Stimulated activated CD4-positive, alpha-beta T cell treated with anti-CD3 and anti-CD28 coated beads, TNF-alpha, amount 100 ng/mL, for 24 hours (primary cell): Measurements from ENCODE around the gene SNX14.

Experiments used
- DNase-seq, 3 experiments: peaks; one replicate each; pipeline ENCODE4 v3.0.0-alpha.2; 2020; ENCODE audit warnings: low read depth in 3 of 3

The SNX14 gene

GRCh38 chr6:85463621-85464259, 129.9 kb downstream of the SNX14 start:
- DNase-seq = no peak

GRCh38 chr6:85462673-85463072, 131.0 kb downstream of the SNX14 start:
- DNase-seq = no peak

- DNase-seq = no peak
Observed at GRCh38 chr6:85461798-85462170, 131.9 kb downstream of the SNX14 start.

GRCh38 chr6:85460921-85461797, 132.5 kb downstream of the SNX14 start:
- DNase-seq = peak in 1 of 3 experiments; percentile 22

- no peak for DNase-seq
Observed at GRCh38 chr6:85460154-85460920, 133.3 kb downstream of the SNX14 start.

GRCh38 chr6:85459224-85459901, 134.3 kb downstream of the SNX14 start:
- DNase-seq = no peak

GRCh38 chr6:85458782-85459181, 134.9 kb downstream of the SNX14 start:
- no peak for DNase-seq

GRCh38 chr6:85458184-85458583, 135.5 kb downstream of the SNX14 start:
- no peak for DNase-seq

- DNase-seq = no peak
Observed at GRCh38 chr6:85456782-85457181, 136.9 kb downstream of the SNX14 start.
